Ascending aorta (tissue), 2 donors: ENCODE measurements around the gene MED13. TPM values are rescaled to one million over a fixed set of nuclear protein-coding genes. Genes with fewer than 3 reads are reported as not detected.
"Not testable (repeated sequence)": the region's sequence is repeated elsewhere in the genome, so short reads cannot be mapped to it uniquely, and the experiment has no call there.

ENCODE experiments used
- DNase-seq, 2 donors: peaks; one replicate each; pipeline ENCODE4 v3.0.0-alpha.2; 2019; ENCODE audit warnings: low spot score in 2 of 2
- H3K27ac ChIP-seq, 2 donors: fragments of 200-600 bp; sonication (generic); one replicate each; pipeline ENCODE4 v1.5.1; 2016 to 2017; ENCODE audit warnings: mild to moderate bottlenecking in 1 of 2
- H3K27me3 ChIP-seq: fragments of 200-600 bp; sonication (generic); one replicate; pipeline ENCODE4 v1.5.1; 2017
- H3K36me3 ChIP-seq, 2 donors: fragments of 200-600 bp; sonication (generic); one replicate each; pipeline ENCODE4 v1.5.1; 2016
- H3K4me1 ChIP-seq, 2 donors: fragments of 200-600 bp; sonication (generic); one replicate each; pipeline ENCODE4 v1.5.1; 2016 to 2017; ENCODE audit warnings: mild to moderate bottlenecking in 1 of 2
- H3K4me3 ChIP-seq, 2 donors: fragments of 200-600 bp; sonication (generic); one replicate each; pipeline ENCODE4 v1.5.1; 2016 to 2017; ENCODE audit warnings: mild to moderate bottlenecking in 1 of 2
- H3K9me3 ChIP-seq, 2 donors: fragments of 200-600 bp; sonication (generic); one replicate each; pipeline ENCODE4 v1.5.1; 2016
- CTCF ChIP-seq, 3 experiments: fragments of 200-600 bp in 2 of 3; fragments of 450-650 bp in 1 of 3; sonication (generic) in 2 of 3; IDR thresholded peaks; one replicate each; pipeline ENCODE4 v1.5.1; 2016 to 2019; ENCODE audit warnings: antibody characterized with exemption in 3 of 3, mild to moderate bottlenecking in 1 of 3, moderate library complexity in 1 of 3
- intact Hi-C: fragments of 100-400 bp; cut with DNase I; formaldehyde crosslinking; loops from one replicate; pipeline ENCODE4 v1.15.1; 2023
- total RNA-seq: library from RNA; depleted of rRNA; stranded (reverse); fragments of >200 nt; gene quantifications from one replicate; pipeline ENCODE4 v1.1.0, GENCODE V29; 2016

The MED13 gene
- total RNA-seq, 1 donor from 2014 or later, result 19.5 TPM

GRCh38 chr17:62080647-62081046 lies 15.6 kb upstream of the MED13 start:
- H3K4me1 ChIP-seq, result no peaks in the 10 kb centered on the region
- H3K36me3 ChIP-seq, result no peaks in the 10 kb centered on the region
- DNase-seq, result no peak
- intact Hi-C loops, result no loop called here
- H3K9me3 ChIP-seq, result no peaks in the 10 kb centered on the region
- TF ChIP-seq CTCF (IDR thresholded peaks at IDR 0.05), result no peak
- H3K27ac ChIP-seq, result no peak overlapping the region
- no peaks in the 10 kb centered on the region for H3K27me3 ChIP-seq
- no peak overlapping the region for H3K4me3 ChIP-seq

GRCh38 chr17:62078009-62078408 lies 12.9 kb upstream of the MED13 start:
- intact Hi-C loops, result no loop called here
- Histone ChIP-seq H3K4me1 (no peaks in the 10 kb centered on the region), H3K27ac (no peak overlapping the region), H3K4me3 (no peak overlapping the region), H3K9me3 (no peaks in the 10 kb centered on the region), H3K36me3 (no peaks in the 10 kb centered on the region), H3K27me3 (no peaks in the 10 kb centered on the region)
- TF ChIP-seq CTCF (IDR thresholded peaks at IDR 0.05), result no peak
- DNase-seq, result no peak

- H3K27ac ChIP-seq, result no peak overlapping the region
- no peaks in the 10 kb centered on the region for H3K9me3 ChIP-seq
- TF ChIP-seq CTCF (IDR thresholded peaks at IDR 0.05), result no peak
- H3K36me3 ChIP-seq, result no peaks in the 10 kb centered on the region
- no peaks in the 10 kb centered on the region for H3K27me3 ChIP-seq
- no peak overlapping the region for H3K4me3 ChIP-seq
- intact Hi-C loops, result no loop called here
- no peaks in the 10 kb centered on the region for H3K4me1 ChIP-seq
- no peak for DNase-seq
Observed at GRCh38 chr17:62076864-62077788, 12.0 kb upstream of the MED13 start.

- Histone ChIP-seq H3K9me3 (no peaks in the 10 kb centered on the region), H3K27ac (no peak overlapping the region), H3K4me3 (no peak overlapping the region), H3K36me3 (no peaks in the 10 kb centered on the region), H3K27me3 (no peaks in the 10 kb centered on the region), H3K4me1 (no peaks in the 10 kb centered on the region)
- TF ChIP-seq CTCF (IDR thresholded peaks at IDR 0.05), result no peak
- DNase-seq, result no peak
- intact Hi-C loops, result no loop called here
Observed at GRCh38 chr17:62075308-62075815, 10.3 kb upstream of the MED13 start.

- no peak for DNase-seq
- Histone ChIP-seq H3K4me3 (no peak overlapping the region), H3K4me1 (no peaks in the 10 kb centered on the region), H3K9me3 (no peaks in the 10 kb centered on the region), H3K27me3 (no peaks in the 10 kb centered on the region), H3K27ac (no peak overlapping the region), H3K36me3 (no peaks in the 10 kb centered on the region)
- intact Hi-C loops, result no loop called here
- no peak for TF ChIP-seq CTCF (IDR thresholded peaks at IDR 0.05)
Observed at GRCh38 chr17:62073993-62074392, 8.9 kb upstream of the MED13 start.

- H3K36me3 ChIP-seq, DNase-seq, H3K9me3 ChIP-seq, H3K4me1 ChIP-seq, H3K27me3 ChIP-seq, H3K27ac ChIP-seq, intact Hi-C loops, H3K4me3 ChIP-seq: not testable (repeated sequence)
Observed at GRCh38 chr17:62072855-62073254, 7.8 kb upstream of the MED13 start.
